HCT116 (cell line): ENCODE data around the gene CENATAC. TPM values are rescaled to one million over a fixed set of nuclear protein-coding genes. Genes with fewer than 3 reads are reported as not detected.

Experiments used
- ATAC-seq: fragments of 200-7000 bp; cut with Tn5 transposase; 2 replicates; pipeline ENCODE4 v1.9.1; 2020; ENCODE audit warnings: mild to moderate bottlenecking, moderate library complexity
- BruUV-seq: library from RNA; stranded (reverse); fragments of 400-500 nt; replicated peaks from 2 replicates; lab custom pipeline; 2021; lab: Mats Ljungman, UMichigan
- CTCF ChIA-PET: fragments of 300-600 bp; sonication (Branson Sonifier 250); formaldehyde crosslinking; loops from one replicate; lab custom pipeline; 2021; ENCODE audit warnings: antibody characterized with exemption; lab: Charles Lee
- POLR2A ChIA-PET: fragments of 300-600, 350-600 bp; sonication (Branson Sonifier 250); formaldehyde crosslinking; loops from one replicate; lab custom pipeline; 2021; ENCODE audit warnings: antibody characterized with exemption; lab: Charles Lee
- RAD21 ChIA-PET, 2 experiments: fragments of 300-600 bp; sonication (Branson Sonifier 250); formaldehyde crosslinking; loops; one replicate each; lab custom pipeline; 2023; ENCODE audit warnings: low total read pairs in 2 of 2; ENCODE audit not compliant: uncharacterized antibody in 2 of 2, unreplicated experiment in 2 of 2, low non-redundant PET in 1 of 2; lab: Charles Lee
- DNase-seq: peaks from one replicate; pipeline ENCODE4 v3.0.0-alpha.2; 2010; ENCODE audit warnings: low read depth, low spot score
- H2AFZ ChIP-seq: fragments of 200-600 bp; shearing (Covaris generic), sonication (generic); 2 replicates; pipeline ENCODE4 v1.6.1; 2017; ENCODE audit warnings: low read depth, mixed run types, mixed read lengths, antibody characterized with exemption, low read length; ENCODE audit not compliant: poor library complexity, severe bottlenecking
- H3K27ac ChIP-seq: 2 replicates; pipeline ENCODE4 v1.5.1; 2012; ENCODE audit warnings: low read depth, low read length
- H3K27me3 ChIP-seq: fragments of 200-600 bp; sonication (generic); 2 replicates; pipeline ENCODE4 v1.6.1; 2016; ENCODE audit warnings: mixed run types, low read length, mixed read lengths; ENCODE audit not compliant: insufficient read depth
- H3K36me3 ChIP-seq, 2 experiments: fragments of 200-500 bp in 1 of 2; fragments of 200-600 bp in 1 of 2; sonication (Bioruptor generic) in 1 of 2; sonication (generic) in 1 of 2; 2 replicates each; pipeline versions ENCODE4 v1.5.1 to v1.6.1; 2014 to 2016; ENCODE audit warnings: low read length in 2 of 2, inconsistent platforms in 1 of 2, mixed read lengths in 1 of 2, mixed run types in 1 of 2; ENCODE audit not compliant: insufficient read depth in 2 of 2, control insufficient read depth in 1 of 2
- H3K4me1 ChIP-seq, 2 experiments: fragments of 200-600 bp in 1 of 2; sonication (generic) in 1 of 2; 2 replicates each; pipeline versions ENCODE4 v1.5.1 to v1.6.1; 2012 to 2017; ENCODE audit warnings: low read length in 2 of 2, inconsistent platforms in 1 of 2, mild to moderate bottlenecking in 1 of 2, mixed read lengths in 1 of 2, mixed run types in 1 of 2, moderate library complexity in 1 of 2; ENCODE audit not compliant: insufficient read depth in 2 of 2, control insufficient read depth in 1 of 2
- H3K4me2 ChIP-seq: fragments of 200-600 bp; sonication (generic); 2 replicates; pipeline ENCODE4 v1.6.1; 2017; ENCODE audit warnings: mixed run types, low read length, mixed read lengths
- H3K4me3 ChIP-seq, 2 experiments: fragments of 200-600 bp in 1 of 2; sonication (generic) in 1 of 2; replicated peaks in 1 of 2; 2 replicates each; pipeline ENCODE4 v1.5.1; 2011 to 2016; ENCODE audit warnings: low read length in 2 of 2, control low read depth in 1 of 2, low read depth in 1 of 2, mild to moderate bottlenecking in 1 of 2, mixed read lengths in 1 of 2, mixed run types in 1 of 2
- H3K79me2 ChIP-seq: fragments of 200-600 bp; sonication (generic); 2 replicates; pipeline ENCODE4 v1.6.1; 2017; ENCODE audit warnings: mild to moderate bottlenecking, mixed run types, low read length, moderate library complexity, mixed read lengths; ENCODE audit not compliant: insufficient read depth
- H3K9ac ChIP-seq: fragments of 200-600 bp; sonication (generic); 2 replicates; pipeline ENCODE4 v1.6.1; 2016; ENCODE audit warnings: low read length, mixed read lengths
- H3K9me2 ChIP-seq: fragments of 200-600 bp; sonication (generic), shearing (Covaris generic); 2 replicates; pipeline ENCODE4 v1.6.1; 2017; ENCODE audit warnings: mixed run types, mild to moderate bottlenecking, moderate library complexity; ENCODE audit not compliant: insufficient read depth
- H3K9me3 ChIP-seq, 2 experiments: fragments of 200-500 bp in 1 of 2; fragments of 200-600 bp in 1 of 2; sonication (Bioruptor generic) in 1 of 2; sonication (generic) in 1 of 2; 2 replicates each; pipeline ENCODE4 v1.6.1; 2014 to 2017; ENCODE audit warnings: low read length in 2 of 2, mixed read lengths in 2 of 2, inconsistent platforms in 1 of 2, low read depth in 1 of 2, mild to moderate bottlenecking in 1 of 2, mixed run types in 1 of 2, moderate library complexity in 1 of 2; ENCODE audit not compliant: control insufficient read depth in 1 of 2, insufficient read depth in 1 of 2
- H4K20me1 ChIP-seq: fragments of 200-600 bp; sonication (generic), shearing (Covaris generic); 2 replicates; pipeline ENCODE4 v1.6.1; 2017; ENCODE audit warnings: mixed run types, mild to moderate bottlenecking, moderate library complexity; ENCODE audit not compliant: insufficient read depth
- CEBPB ChIP-seq: IDR thresholded peaks from 2 replicates; pipeline ENCODE4 v1.6.1; 2012; ENCODE audit warnings: low read depth
- EZH2phosphoT487 ChIP-seq: fragments of 200-600 bp; IDR thresholded peaks from 2 replicates; pipeline ENCODE4 v1.6.1; 2018; ENCODE audit warnings: antibody characterized with exemption, borderline replicate concordance
- JUND ChIP-seq: IDR thresholded peaks from 2 replicates; pipeline ENCODE4 v1.6.1; 2012
- MAX ChIP-seq: IDR thresholded peaks from 2 replicates; pipeline ENCODE4 v1.6.1; 2012
- RAD21 ChIP-seq: IDR thresholded peaks from 2 replicates; pipeline ENCODE4 v1.6.1; 2012; ENCODE audit warnings: low read depth, mild to moderate bottlenecking
- REST ChIP-seq: IDR thresholded peaks from 2 replicates; pipeline ENCODE4 v1.6.1; 2012; ENCODE audit warnings: low read depth
- SP1 ChIP-seq: IDR thresholded peaks from 2 replicates; pipeline ENCODE4 v1.6.1; 2012; ENCODE audit warnings: low read depth
- YY1 ChIP-seq: IDR thresholded peaks from 2 replicates; pipeline ENCODE4 v1.6.1; 2011; ENCODE audit warnings: low read length, low read depth, moderate library complexity, mild to moderate bottlenecking; ENCODE audit not compliant: insufficient replicate concordance; ENCODE audit errors: extremely low read depth
- ZNF274 ChIP-seq: fragments of 200-500 bp; sonication (Bioruptor generic); IDR thresholded peaks from 2 replicates; pipeline ENCODE4 v1.6.1; 2014; ENCODE audit warnings: mild to moderate bottlenecking, low read depth, low read length, inconsistent platforms
- intact Hi-C: fragments of 100-400 bp; cut with micrococcal nuclease; formaldehyde crosslinking; loops from 2 replicates; pipeline ENCODE4 v1.10.0; 2022
- total RNA-seq: library from RNA; stranded (reverse); gene quantifications from one replicate; pipeline ENCODE4 v1.2.1, GENCODE V29; 2021; ENCODE audit not compliant: unreplicated experiment

The CENATAC gene
- total RNA-seq, 1 experiment from 2014 or later = 28.9 TPM

GRCh38 chr11:119047205-119047604, 49.3 kb downstream of the CENATAC start:
- no peak overlapping the region for H3K4me2 ChIP-seq
- no peaks in the 10 kb centered on the region for H3K4me1 ChIP-seq
- H3K9ac ChIP-seq = no peak overlapping the region
- H3K36me3 ChIP-seq = peaks cover 47 to 48% of the 10 kb centered on the region in 2 experiments
- H3K79me2 ChIP-seq = no peaks in the 10 kb centered on the region
- ChIA-PET CTCF (no interaction called here), RAD21 (no interaction called here), POLR2A (no interaction called here)
- H4K20me1 ChIP-seq = no peaks in the 10 kb centered on the region
- ATAC-seq (no peak), DNase-seq (no peak)
- H3K27me3 ChIP-seq = no peaks in the 10 kb centered on the region
- TF ChIP-seq CEBPB = no peak
- no peak for TF ChIP-seq SP1
- TF ChIP-seq JUND = no peak
- TF ChIP-seq RAD21 = no peak
- TF ChIP-seq MAX = no peak
- no peak for TF ChIP-seq ZNF274
- no peak for TF ChIP-seq REST
- TF ChIP-seq EZH2phosphoT487 = no peak
- no peak for TF ChIP-seq YY1
- no TSS peak for BruUV-seq
- H3K9me3 ChIP-seq = no peaks in the 10 kb centered on the region
- H3K9me2 ChIP-seq = no peaks in the 10 kb centered on the region
- intact Hi-C loops = no loop called here
- no peak overlapping the region for H3K27ac ChIP-seq
- H3K4me3 ChIP-seq = no peak overlapping the region
- no peak overlapping the region for H2AFZ ChIP-seq
